Activated naive CD4-positive, alpha-beta T cell treated with anti-CD3 and anti-CD28 coated beads for 36 hours (primary cell): ENCODE measurements around the gene PCOLCE2. TPM values are rescaled to one million over a fixed set of nuclear protein-coding genes. Genes with fewer than 3 reads are reported as not detected.
"Not testable (repeated sequence)": the region's sequence is repeated elsewhere in the genome, so short reads cannot be mapped to it uniquely, and the experiment has no call there.

Source experiments
- CTCF ChIA-PET: fragments of 350-600 bp; sonication (Branson Sonifier 250); formaldehyde crosslinking; loops from one replicate; lab custom pipeline; 2021; ENCODE audit warnings: antibody characterized with exemption; lab: Charles Lee
- DNase-seq: peaks from one replicate; pipeline ENCODE4 v3.0.0-alpha.2; 2020
- H3K27ac Mint-ChIP-seq: one replicate; pipeline ENCODE4 v1.8.0; 2021; ENCODE audit warnings: mild to moderate bottlenecking, mixed read lengths
- H3K27me3 Mint-ChIP-seq: one replicate; pipeline ENCODE4 v1.8.0; 2021; ENCODE audit warnings: low read depth, mixed read lengths
- H3K36me3 Mint-ChIP-seq: one replicate; pipeline ENCODE4 v1.8.0; 2021; ENCODE audit warnings: low read depth, mixed read lengths
- H3K4me1 Mint-ChIP-seq: one replicate; pipeline ENCODE4 v1.8.0; 2021; ENCODE audit warnings: low read depth, mixed read lengths
- H3K4me3 Mint-ChIP-seq: one replicate; pipeline ENCODE4 v1.8.0; 2021; ENCODE audit warnings: mild to moderate bottlenecking, moderate library complexity, mixed read lengths
- H3K9me3 Mint-ChIP-seq: one replicate; pipeline ENCODE4 v1.8.0; 2021; ENCODE audit warnings: mixed read lengths
- intact Hi-C: fragments of 100-400 bp; cut with micrococcal nuclease; formaldehyde crosslinking; loops from one replicate; pipeline ENCODE4 v1.15.1; 2023
- total RNA-seq, 2 experiments: library from RNA; stranded (reverse); gene quantifications; one replicate each; pipeline ENCODE4 v1.2.3, GENCODE V29; 2021

The PCOLCE2 gene
- total RNA-seq, 2 experiments from 2014 or later: 0.38 to 0.64 TPM

GRCh38 chr3:142896996-142897395 lies 8.1 kb upstream of the PCOLCE2 start:
- CTCF ChIA-PET: interaction anchor here (0.8 kb wide), 1 partner anchor 14 kb away, joined by 3 read pairs; no protein-coding TSS in a partner anchor
- peaks cover 12% of the 10 kb centered on the region for H3K27me3 Mint-ChIP-seq
- intact Hi-C loops: no loop called here
- H3K9me3 Mint-ChIP-seq: no peaks in the 10 kb centered on the region
- no peaks in the 10 kb centered on the region for H3K36me3 Mint-ChIP-seq
- H3K4me1 Mint-ChIP-seq: no peaks in the 10 kb centered on the region
- DNase-seq: no peak
- no peak overlapping the region for H3K27ac Mint-ChIP-seq
- no peak overlapping the region for H3K4me3 Mint-ChIP-seq

DNA sequence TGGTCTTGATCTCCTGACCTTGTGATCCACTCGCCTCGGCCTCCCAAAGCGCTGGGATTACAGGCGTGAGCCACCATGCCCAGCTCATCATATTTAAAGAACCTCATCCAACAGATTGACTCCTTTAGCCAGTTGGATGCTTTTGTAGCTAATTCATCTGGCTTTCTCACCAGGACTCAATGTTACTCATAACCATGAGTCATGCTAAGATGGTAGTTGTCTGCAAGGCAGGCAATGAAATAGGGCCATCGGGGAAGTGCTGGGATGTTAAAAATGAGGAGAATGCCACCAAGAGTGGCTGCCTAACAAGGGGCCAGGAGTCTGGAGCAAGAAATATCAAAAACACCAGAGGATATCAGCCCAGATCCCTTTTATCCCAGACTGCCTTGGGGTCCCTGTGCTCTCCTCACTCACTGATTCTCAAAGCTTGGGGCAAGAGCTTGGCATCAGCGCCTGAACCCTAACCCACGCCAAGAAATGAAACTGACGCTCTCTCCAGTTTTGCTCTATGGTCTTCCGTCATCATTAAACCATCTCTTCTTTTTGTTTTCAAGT lies 7.4 kb upstream of the PCOLCE2 start:
- no peak overlapping the region for H3K4me3 Mint-ChIP-seq
- CTCF ChIA-PET: interaction anchor here (0.8 kb wide), 1 partner anchor 15 kb away, joined by 3 read pairs; no protein-coding TSS in a partner anchor
- no peak for DNase-seq
- H3K27ac Mint-ChIP-seq: no peak overlapping the region
- no peaks in the 10 kb centered on the region for H3K4me1 Mint-ChIP-seq
- no peaks in the 10 kb centered on the region for H3K9me3 Mint-ChIP-seq
- no peaks in the 10 kb centered on the region for H3K36me3 Mint-ChIP-seq
- intact Hi-C loops: no loop called here
- H3K27me3 Mint-ChIP-seq: peaks cover 14% of the 10 kb centered on the region

- no peaks in the 10 kb centered on the region for H3K36me3 Mint-ChIP-seq
- H3K27ac Mint-ChIP-seq: no peak overlapping the region
- H3K9me3 Mint-ChIP-seq: no peaks in the 10 kb centered on the region
- peaks cover 19% of the 10 kb centered on the region for H3K27me3 Mint-ChIP-seq
- CTCF ChIA-PET: interaction anchor here (0.7 kb wide), 1 partner anchor 11 kb away, joined by 3 read pairs; no protein-coding TSS in a partner anchor
- DNase-seq: no peak
- peaks cover under 1% of the 10 kb centered on the region for H3K4me1 Mint-ChIP-seq
- intact Hi-C loops: no loop called here
- no peak overlapping the region for H3K4me3 Mint-ChIP-seq
These were observed 5.6 kb upstream of the PCOLCE2 start for GRCh38 chr3:142894493-142894892.

DNA sequence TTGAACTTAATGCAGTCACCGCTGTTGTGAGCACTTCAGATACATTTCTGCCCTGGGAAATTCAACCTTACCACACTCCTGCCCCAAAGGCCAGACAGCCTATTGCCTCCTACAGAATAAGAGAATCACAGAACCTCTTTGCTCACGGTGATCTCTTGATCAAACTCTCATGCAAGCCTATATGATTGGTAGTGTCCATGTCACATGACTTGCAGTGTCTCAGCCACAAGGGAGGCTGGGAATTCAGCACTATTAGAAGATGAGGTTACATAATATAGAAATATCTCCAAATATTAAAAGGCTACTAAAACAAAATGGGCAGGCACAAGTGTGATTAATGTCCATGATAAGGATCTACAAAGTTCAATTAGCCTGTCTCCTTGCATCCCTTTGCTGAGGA lies 3.8 kb upstream of the PCOLCE2 start:
- Mint-ChIP-seq H3K27ac (no peak overlapping the region), H3K36me3 (no peaks in the 10 kb centered on the region), H3K4me1 (peaks cover 3% of the 10 kb centered on the region), H3K9me3 (no peaks in the 10 kb centered on the region), H3K4me3 (no peak overlapping the region), H3K27me3 (peaks cover 28% of the 10 kb centered on the region)
- DNase-seq: no peak
- intact Hi-C loops: no loop called here
- CTCF ChIA-PET: interaction anchor here (0.6 to 0.7 kb wide), 2 partner anchors 255 to 310 kb away, joined by 3 to 5 read pairs; no protein-coding TSS in a partner anchor

DNA sequence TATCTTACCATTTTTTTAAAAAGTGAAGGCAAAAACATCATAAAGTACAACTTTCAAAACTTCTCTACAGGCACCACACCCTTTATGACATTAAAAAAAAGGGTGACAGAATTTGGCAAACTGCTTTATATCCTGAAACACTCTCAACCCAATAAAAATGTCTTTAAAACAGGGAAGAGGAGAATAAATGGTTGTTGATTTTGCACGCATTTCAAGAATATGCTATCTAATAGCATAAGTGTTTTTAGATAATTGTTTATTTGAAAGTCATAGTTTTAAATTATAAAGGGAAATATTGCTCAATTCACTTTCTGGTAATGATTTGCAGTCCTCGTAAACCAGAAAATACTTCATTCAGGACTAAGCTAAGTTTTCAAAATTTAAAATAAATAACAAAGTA lies 1.7 kb upstream of the PCOLCE2 start:
- H3K27me3 Mint-ChIP-seq: peaks cover 38% of the 10 kb centered on the region
- no peaks in the 10 kb centered on the region for H3K36me3 Mint-ChIP-seq
- intact Hi-C loops: no loop called here
- no peak overlapping the region for H3K27ac Mint-ChIP-seq
- peaks cover 5% of the 10 kb centered on the region for H3K4me1 Mint-ChIP-seq
- H3K4me3 Mint-ChIP-seq: no peak overlapping the region
- H3K9me3 Mint-ChIP-seq: no peaks in the 10 kb centered on the region
- CTCF ChIA-PET: no interaction called here
- no peak for DNase-seq

- CTCF ChIA-PET: interaction anchor here (0.7 kb wide), 1 partner anchor 14 kb away, joined by 7 read pairs; no protein-coding TSS in a partner anchor
- Mint-ChIP-seq H3K27ac (no peak overlapping the region), H3K4me3 (peak overlapping the region; percentile 66), H3K36me3 (no peaks in the 10 kb centered on the region), H3K27me3 (peaks cover 44% of the 10 kb centered on the region), H3K9me3 (no peaks in the 10 kb centered on the region), H3K4me1 (peaks cover 5% of the 10 kb centered on the region)
- intact Hi-C loops: loop anchor here (5.0 kb wide), 1 partner anchor 302 kb away; no protein-coding TSS in a partner anchor
- no peak for DNase-seq
These were observed 530 bp upstream of the PCOLCE2 start for GRCh38 chr3:142889212-142890014.

DNA sequence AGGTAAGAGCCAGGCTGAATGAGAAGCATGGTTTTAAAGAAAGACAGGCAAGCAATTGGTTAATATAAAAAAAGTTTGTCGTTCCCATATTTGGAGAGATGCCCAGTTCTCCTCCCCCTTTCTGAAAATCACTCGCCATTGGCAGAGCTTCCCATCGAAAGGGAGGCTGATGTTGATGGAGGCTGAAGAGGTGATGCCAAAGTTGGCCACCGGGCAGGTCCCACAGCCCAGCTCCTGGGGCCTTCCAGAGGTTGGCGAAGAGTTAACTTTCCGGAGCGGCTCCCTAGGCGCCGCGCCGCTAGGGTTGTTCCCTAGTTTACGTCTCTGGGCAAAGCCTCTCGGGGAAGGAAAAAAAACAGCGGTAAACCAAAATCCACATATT lies 793 bp downstream of the PCOLCE2 start:
- CTCF ChIA-PET: no interaction called here
- H3K36me3 Mint-ChIP-seq: no peaks in the 10 kb centered on the region
- H3K9me3 Mint-ChIP-seq: no peaks in the 10 kb centered on the region
- H3K27ac Mint-ChIP-seq: no peak overlapping the region
- peak; percentile 29 for DNase-seq
- intact Hi-C loops: loop anchor here (5.0 kb wide), 1 partner anchor 301 kb away; no protein-coding TSS in a partner anchor
- peaks cover 5% of the 10 kb centered on the region for H3K4me1 Mint-ChIP-seq
- peaks cover 42% of the 10 kb centered on the region for H3K27me3 Mint-ChIP-seq
- peak overlapping the region; percentile 66 for H3K4me3 Mint-ChIP-seq

- H3K36me3 Mint-ChIP-seq: no peaks in the 10 kb centered on the region
- peaks cover 5% of the 10 kb centered on the region for H3K4me1 Mint-ChIP-seq
- no peak overlapping the region for H3K27ac Mint-ChIP-seq
- CTCF ChIA-PET: interaction anchor here (1.9 kb wide), 1 partner anchor 58 kb away, joined by 7 read pairs; no protein-coding TSS in a partner anchor
- no peaks in the 10 kb centered on the region for H3K9me3 Mint-ChIP-seq
- DNase-seq: no peak
- no peak overlapping the region for H3K4me3 Mint-ChIP-seq
- intact Hi-C loops: loop anchor here (5.0 kb wide), 1 partner anchor 300 kb away; no protein-coding TSS in a partner anchor
- H3K27me3 Mint-ChIP-seq: peaks cover 42% of the 10 kb centered on the region
These were observed 1.9 kb downstream of the PCOLCE2 start for GRCh38 chr3:142886940-142887339.

- no peak overlapping the region for H3K27ac Mint-ChIP-seq
- peaks cover 38% of the 10 kb centered on the region for H3K27me3 Mint-ChIP-seq
- H3K4me1 Mint-ChIP-seq: peaks cover 5% of the 10 kb centered on the region
- H3K4me3 Mint-ChIP-seq: no peak overlapping the region
- no peak for DNase-seq
- no peaks in the 10 kb centered on the region for H3K9me3 Mint-ChIP-seq
- CTCF ChIA-PET: interaction anchor here (1.9 kb wide), 1 partner anchor 57 kb away, joined by 7 read pairs; no protein-coding TSS in a partner anchor
- H3K36me3 Mint-ChIP-seq: no peaks in the 10 kb centered on the region
- intact Hi-C loops: loop anchor here (5.0 kb wide), 1 partner anchor 299 kb away; no protein-coding TSS in a partner anchor
These were observed 2.9 kb downstream of the PCOLCE2 start for GRCh38 chr3:142886021-142886420.

- no peak for DNase-seq
- H3K4me1 Mint-ChIP-seq: peaks cover 5% of the 10 kb centered on the region
- CTCF ChIA-PET: interaction anchor here (0.9 kb wide), 1 partner anchor 52 kb away, joined by 4 read pairs; no protein-coding TSS in a partner anchor
These were observed 4.4 kb downstream of the PCOLCE2 start for GRCh38 chr3:142884531-142884930.

DNA sequence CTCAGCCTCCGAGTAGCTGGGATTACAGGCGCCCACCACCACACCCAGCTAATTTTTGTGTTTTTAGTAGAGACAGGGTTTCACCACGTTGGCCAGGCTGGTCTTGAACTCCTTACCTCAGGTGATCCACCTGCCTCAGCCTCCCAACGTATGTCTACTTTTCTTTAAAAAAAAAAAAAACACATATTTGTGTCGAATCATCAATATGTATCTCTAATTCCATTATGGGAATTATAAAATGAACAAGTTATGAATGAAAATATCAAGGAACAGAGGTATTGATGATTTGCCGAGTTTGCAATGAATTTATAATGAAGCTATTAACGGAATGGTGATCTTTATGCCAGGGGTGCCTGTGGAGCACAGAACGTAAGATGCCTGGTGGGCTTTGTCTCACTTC lies 5.3 kb downstream of the PCOLCE2 start:
- H3K4me3 Mint-ChIP-seq, H3K4me1 Mint-ChIP-seq, DNase-seq, H3K36me3 Mint-ChIP-seq, H3K9me3 Mint-ChIP-seq, intact Hi-C loops, H3K27ac Mint-ChIP-seq: not testable (repeated sequence)
- H3K27me3 Mint-ChIP-seq: peaks cover 27% of the 10 kb centered on the region
- CTCF ChIA-PET: interaction anchor here (0.6 to 1.1 kb wide), 3 partner anchors 11 to 59 kb away, joined by 3 read pairs; no protein-coding TSS in a partner anchor

More at GRCh38 chr3:142884531-142884930, 4.4 kb downstream of the PCOLCE2 start:
- intact Hi-C loops: no loop called here
- no peak overlapping the region for H3K4me3 Mint-ChIP-seq
- H3K9me3 Mint-ChIP-seq: no peaks in the 10 kb centered on the region
- no peak overlapping the region for H3K27ac Mint-ChIP-seq
- peaks cover 29% of the 10 kb centered on the region for H3K27me3 Mint-ChIP-seq
- H3K36me3 Mint-ChIP-seq: no peaks in the 10 kb centered on the region

GRCh38 chr3:142881445-142882224 lies 7.2 kb downstream of the PCOLCE2 start:
- Mint-ChIP-seq H3K9me3 (no peaks in the 10 kb centered on the region), H3K27me3 (peaks cover 21% of the 10 kb centered on the region), H3K4me3 (no peak overlapping the region), H3K36me3 (no peaks in the 10 kb centered on the region), H3K27ac (no peak overlapping the region), H3K4me1 (no peaks in the 10 kb centered on the region)
- DNase-seq: no peak
- intact Hi-C loops: no loop called here
- CTCF ChIA-PET: no interaction called here
